GM10248 (cell line): ENCODE data around the gene EPHB1.

Experiments
- CTCF ChIA-PET: fragments of 300-600 bp; sonication (Branson Sonifier 250); formaldehyde crosslinking; extraction: SDS; loops from one replicate; lab custom pipeline; 2021; ENCODE audit warnings: antibody characterized with exemption; lab: Yijun Ruan, JAX
- POLR2A ChIA-PET: fragments of 350-650 bp; sonication (Branson Sonifier 250); formaldehyde crosslinking; extraction: SDS; loops from one replicate; lab custom pipeline; 2020; ENCODE audit warnings: antibody characterized with exemption; lab: Yijun Ruan, JAX
- DNase-seq: peaks from one replicate; pipeline ENCODE4 v3.0.0; 2012; ENCODE audit errors: extremely low spot score
- TF ChIP-seq, protein P1 (sequence below): IDR thresholded peaks from 2 replicates; pipeline ENCODE4 v1.5.1; 2012; ENCODE audit warnings: mild to moderate bottlenecking, low read depth; ENCODE audit errors: extremely low read depth, missing control alignments, control extremely low read depth

The EPHB1 gene

DNA sequence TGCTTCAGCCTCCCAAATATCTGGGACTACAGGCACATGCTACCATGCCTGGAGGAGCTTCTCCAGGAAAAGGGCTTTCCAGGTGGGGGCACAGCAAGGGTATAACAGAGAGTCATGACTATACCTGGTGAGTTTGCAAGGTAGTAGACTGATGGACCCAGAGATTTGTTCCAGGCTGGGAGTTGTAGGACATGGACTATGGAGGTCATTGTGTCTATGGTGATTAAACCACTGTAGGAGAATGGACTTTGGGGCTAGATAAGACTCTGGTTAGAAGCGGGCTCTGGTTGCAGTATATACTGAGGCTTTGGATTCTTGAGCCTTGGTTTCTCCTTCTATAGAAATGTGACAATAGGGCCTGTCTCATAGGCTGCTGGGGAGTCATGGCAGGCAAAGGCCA is 104.7 kb downstream of the EPHB1 start:
- POLR2A ChIA-PET, result no interaction called here
- no peak for DNase-seq
- CTCF ChIA-PET, result no interaction called here
- TF ChIP-seq, protein P1, sequence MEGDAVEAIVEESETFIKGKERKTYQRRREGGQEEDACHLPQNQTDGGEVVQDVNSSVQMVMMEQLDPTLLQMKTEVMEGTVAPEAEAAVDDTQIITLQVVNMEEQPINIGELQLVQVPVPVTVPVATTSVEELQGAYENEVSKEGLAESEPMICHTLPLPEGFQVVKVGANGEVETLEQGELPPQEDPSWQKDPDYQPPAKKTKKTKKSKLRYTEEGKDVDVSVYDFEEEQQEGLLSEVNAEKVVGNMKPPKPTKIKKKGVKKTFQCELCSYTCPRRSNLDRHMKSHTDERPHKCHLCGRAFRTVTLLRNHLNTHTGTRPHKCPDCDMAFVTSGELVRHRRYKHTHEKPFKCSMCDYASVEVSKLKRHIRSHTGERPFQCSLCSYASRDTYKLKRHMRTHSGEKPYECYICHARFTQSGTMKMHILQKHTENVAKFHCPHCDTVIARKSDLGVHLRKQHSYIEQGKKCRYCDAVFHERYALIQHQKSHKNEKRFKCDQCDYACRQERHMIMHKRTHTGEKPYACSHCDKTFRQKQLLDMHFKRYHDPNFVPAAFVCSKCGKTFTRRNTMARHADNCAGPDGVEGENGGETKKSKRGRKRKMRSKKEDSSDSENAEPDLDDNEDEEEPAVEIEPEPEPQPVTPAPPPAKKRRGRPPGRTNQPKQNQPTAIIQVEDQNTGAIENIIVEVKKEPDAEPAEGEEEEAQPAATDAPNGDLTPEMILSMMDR, result no peak

GRCh38 chr3:134900482-134900881 is 105.4 kb downstream of the EPHB1 start:
- no peak for DNase-seq
- TF ChIP-seq, protein P1, result no peak
- ChIA-PET POLR2A (no interaction called here), CTCF (no interaction called here)

GRCh38 chr3:134901461-134901860 is 106.4 kb downstream of the EPHB1 start:
- TF ChIP-seq, protein P1, result no peak
- DNase-seq, result no peak
- ChIA-PET CTCF (no interaction called here), POLR2A (no interaction called here)

- CTCF ChIA-PET, result interaction anchor here (1.2 kb wide), 1 partner anchor 11 kb away, joined by 3 read pairs; no protein-coding TSS in a partner anchor
- POLR2A ChIA-PET, result no interaction called here
- DNase-seq, result no peak
- TF ChIP-seq, protein P1, result no peak
Observed at GRCh38 chr3:134903837-134904236, 108.8 kb downstream of the EPHB1 start.

- DNase-seq, result peak; percentile 79
- POLR2A ChIA-PET, result no interaction called here
- TF ChIP-seq, protein P1, result no peak
- CTCF ChIA-PET, result interaction anchor here (1.2 kb wide), 1 partner anchor 10 kb away, joined by 3 read pairs; no protein-coding TSS in a partner anchor
Observed at GRCh38 chr3:134904241-134904771, 109.2 kb downstream of the EPHB1 start.

- no peak for DNase-seq
- TF ChIP-seq, protein P1, result no peak
- ChIA-PET POLR2A (no interaction called here), CTCF (interaction anchor here (1.2 kb wide), 1 partner anchor 10 kb away, joined by 3 read pairs; no protein-coding TSS in a partner anchor)
Observed at GRCh38 chr3:134904776-134905646, 110.0 kb downstream of the EPHB1 start.
